GM12872 (cell line): ENCODE measurements around the gene COTL1.

Experiments
- CTCF ChIP-seq: IDR thresholded peaks from 3 replicates; pipeline ENCODE4 v1.5.1; 2011; ENCODE audit warnings: low read depth, mild to moderate bottlenecking, low read length, moderate library complexity; ENCODE audit not compliant: insufficient read depth

The COTL1 gene

GRCh38 chr16:84611041-84611440, 6.8 kb downstream of the COTL1 start:
- no peak for TF ChIP-seq CTCF

- TF ChIP-seq CTCF: no peak
Observed at GRCh38 chr16:84610376-84610775, 7.5 kb downstream of the COTL1 start.

GRCh38 chr16:84609563-84610177, 8.2 kb downstream of the COTL1 start:
- no peak for TF ChIP-seq CTCF

- TF ChIP-seq CTCF: no peak
Observed at GRCh38 chr16:84608282-84608681, 9.6 kb downstream of the COTL1 start.

- no peak for TF ChIP-seq CTCF
Observed at GRCh38 chr16:84607694-84608093, 10.2 kb downstream of the COTL1 start.

- TF ChIP-seq CTCF: no peak
Observed at GRCh38 chr16:84607061-84607460, 10.8 kb downstream of the COTL1 start.

GRCh38 chr16:84606081-84606875, 11.6 kb downstream of the COTL1 start:
- no peak for TF ChIP-seq CTCF
